ENCODE measurements around the gene BEGAIN. TPM values are rescaled to one million over a fixed set of nuclear protein-coding genes. Genes with fewer than 3 reads are reported as not detected.

BEGAIN gene
- total and polyA plus RNA-seq, 9 of the 15 experiments (the other 6 are each of a cell fraction or from before 2014, with no cell fraction given): 0.07 to 0.68 (median 0.55) TPM; not detected in 3

GRCh38 chr14:100617410-100618317 is 30.4 kb upstream of the BEGAIN start:
- FAIRE-seq (no peak), ATAC-seq (no peak), DNase-seq (ENCODE audit: extremely low read depth in 1 of 4, low spot score in 3 of 4) (no peak)
- Histone ChIP-seq H3K4me3 (no peak overlapping the region), H4K20me1 (replicated peaks; ENCODE audit: control insufficient read depth, insufficient read depth, low read length) (0 out of 2 replicates have a peak, but pooled peaks cover 2% of the 10 kb centered on the region), H3K79me2 (ENCODE audit: control insufficient read depth, insufficient read depth, low read length) (no peaks in the 10 kb centered on the region), H3K9ac (ENCODE audit: insufficient read depth in 1 of 2, low read depth in 2 of 2, low read length in 2 of 2) (no peak overlapping the region), H3K27me3 (ENCODE audit: control insufficient read depth in 2 of 2, insufficient read depth in 2 of 2, low read length in 2 of 2) (peaks cover 0 to 10% of the 10 kb centered on the region in 2 experiments; a peak in 2 of 5 replicates), H3K9me1 (ENCODE audit: control insufficient read depth, insufficient read depth, low read length) (no peaks in the 10 kb centered on the region), H3K4me1 (replicated peaks in 1 of 2; ENCODE audit: control insufficient read depth in 2 of 2, insufficient read depth in 2 of 2, low read length in 2 of 2) (peaks cover 15% of the 10 kb centered on the region in 2 experiments; a peak in 4 of 5 replicates), H2AFZ (ENCODE audit: low read depth, low read length) (peak overlapping the region; percentile 72), H3K36me3 (ENCODE audit: control insufficient read depth, insufficient read depth, low read length) (no peaks in the 10 kb centered on the region), H3K27ac (ENCODE audit: extremely low read depth, low read depth, low read length) (no peak overlapping the region), H3K9me3 (replicated peaks; ENCODE audit: control insufficient read depth, insufficient read depth, low read depth, low read length) (no peaks in the 10 kb centered on the region), H3K4me2 (ENCODE audit: insufficient read depth, low read length) (no peak overlapping the region)
- ChIA-PET POLR2A (no interaction called here), CTCF (ENCODE audit: low intra/inter-chr PET ratio) (no interaction called here)
- no TSS peak for BruUV-seq (replicated peaks)
- 0 out of 2 replicates have a peak, but pooled peaks have one; percentile 15 for TF ChIP-seq ETV1 (tag; conservative IDR thresholded peaks at IDR 0.05; ENCODE audit: low read depth)
- TF ChIP-seq GABPA (tag; conservative IDR thresholded peaks at IDR 0.05; ENCODE audit: low read depth): peak; percentile 48; the same call in 1 of the 2 replicates
- TF ChIP-seq ELF1 (tag; IDR thresholded peaks at IDR 0.05): peak; percentile 48; the same call in 1 of the 2 replicates
- peak; percentile 96 for TF ChIP-seq ZNF212 (CRISPR knock-in tag; IDR thresholded peaks at IDR 0.05)
- no peak for TF ChIP-seq ARNT (IDR thresholded peaks at IDR 0.05)
- TF ChIP-seq NEUROD1 (IDR thresholded peaks at IDR 0.05; ENCODE audit: borderline replicate concordance, low read depth, low read length, partially characterized antibody): peak; percentile 73
- TF ChIP-seq DPF2 (IDR thresholded peaks at IDR 0.05): 0 out of 2 replicates have a peak, but pooled peaks have one; percentile 24
- no peak for TF ChIP-seq NCOA2 (IDR thresholded peaks at IDR 0.05; ENCODE audit: partially characterized antibody in 2 of 2)
- peak; percentile 74; the same call in 1 of the 2 replicates for TF ChIP-seq THRB (CRISPR knock-in tag; conservative IDR thresholded peaks at IDR 0.05)
- TF ChIP-seq SRSF3 (IDR thresholded peaks at IDR 0.05; ENCODE audit: insufficient read depth, low read length): no peak
- 0 out of 2 replicates have a peak, but pooled peaks have one; percentile 21 for TF ChIP-seq EGR1 (conservative IDR thresholded peaks at IDR 0.05)
- TF ChIP-seq ELF4 (CRISPR knock-in tag; IDR thresholded peaks at IDR 0.05): 0 out of 2 replicates have a peak, but pooled peaks have one; percentile 39
- intact Hi-C loops (cut with micrococcal nuclease) (no loop called here), in situ Hi-C loops (cut with MboI) (no loop called here)
- 37% methylated on average over 8 of the region's 20 CpGs for WGBS (ENCODE audit: insufficient coverage, low coverage, missing lambda C conversion rate)

Measured in K562 (cell line).